ENCODE data around the gene NINL. TPM values are rescaled to one million over a fixed set of nuclear protein-coding genes. Genes with fewer than 3 reads are reported as not detected.

NINL gene
- total RNA-seq, 2 donors from 2014 or later = 20.3 to 35.6 TPM

- no peaks in the 10 kb centered on the region for H3K27me3 ChIP-seq (replicated peaks; ENCODE audit: insufficient read depth)
- no peaks in the 10 kb centered on the region for H3K4me1 ChIP-seq (ENCODE audit: control insufficient read depth in 1 of 2, low read depth in 2 of 2)
- no peak overlapping the region for H3K4me3 ChIP-seq
- peaks cover 41% of the 10 kb centered on the region for H3K36me3 ChIP-seq
- H3K27ac ChIP-seq = no peak overlapping the region
- ATAC-seq (ENCODE audit: insufficient number of reproducible peaks, low FRiP score, low read depth) (no peak), DNase-seq (ENCODE audit: low spot score) (no peak)
- TF ChIP-seq CTCF (IDR thresholded peaks at IDR 0.05) = no peak
- no peaks in the 10 kb centered on the region for H3K9me3 ChIP-seq
Measured at GRCh38 chr20:25460566-25461280, 124.6 kb downstream of the NINL start.

- no peak for TF ChIP-seq CTCF (IDR thresholded peaks at IDR 0.05)
- Histone ChIP-seq H3K27ac (no peak overlapping the region), H3K36me3 (peaks cover 44% of the 10 kb centered on the region), H3K9me3 (no peaks in the 10 kb centered on the region), H3K27me3 (replicated peaks; ENCODE audit: insufficient read depth) (no peaks in the 10 kb centered on the region), H3K4me1 (ENCODE audit: control insufficient read depth in 1 of 2, low read depth in 2 of 2) (no peaks in the 10 kb centered on the region), H3K4me3 (no peak overlapping the region)
- ATAC-seq (ENCODE audit: insufficient number of reproducible peaks, low FRiP score, low read depth) (no peak), DNase-seq (ENCODE audit: low spot score) (no peak)
Measured at GRCh38 chr20:25459916-25460535, 125.3 kb downstream of the NINL start.

- no peak for DNase-seq (ENCODE audit: low spot score)
- Histone ChIP-seq H3K27me3 (replicated peaks; ENCODE audit: insufficient read depth) (no peaks in the 10 kb centered on the region), H3K4me1 (ENCODE audit: control insufficient read depth in 1 of 2, low read depth in 2 of 2) (no peaks in the 10 kb centered on the region), H3K36me3 (peaks cover 48% of the 10 kb centered on the region), H3K4me3 (no peak overlapping the region), H3K9me3 (no peaks in the 10 kb centered on the region), H3K27ac (no peak overlapping the region)
- TF ChIP-seq CTCF (IDR thresholded peaks at IDR 0.05) = no peak
- ATAC-seq (ENCODE audit: insufficient number of reproducible peaks, low FRiP score, low read depth) = no peak
Measured at GRCh38 chr20:25459111-25459830, 126.1 kb downstream of the NINL start.

GRCh38 chr20:25457886-25458680 is 127.2 kb downstream of the NINL start:
- no peak overlapping the region for H3K4me3 ChIP-seq
- no peaks in the 10 kb centered on the region for H3K9me3 ChIP-seq
- H3K4me1 ChIP-seq (ENCODE audit: control insufficient read depth in 1 of 2, low read depth in 2 of 2) = no peaks in the 10 kb centered on the region
- ATAC-seq (ENCODE audit: insufficient number of reproducible peaks, low FRiP score, low read depth) (no peak), DNase-seq (ENCODE audit: low spot score) (no peak)
- H3K27me3 ChIP-seq (replicated peaks; ENCODE audit: insufficient read depth) = no peaks in the 10 kb centered on the region
- H3K36me3 ChIP-seq = peaks cover 49% of the 10 kb centered on the region
- TF ChIP-seq CTCF (IDR thresholded peaks at IDR 0.05) = no peak
- no peak overlapping the region for H3K27ac ChIP-seq

All from thoracic aorta (tissue), 2 donors.